Measurements from ENCODE around the gene PCNX2.

DNA sequence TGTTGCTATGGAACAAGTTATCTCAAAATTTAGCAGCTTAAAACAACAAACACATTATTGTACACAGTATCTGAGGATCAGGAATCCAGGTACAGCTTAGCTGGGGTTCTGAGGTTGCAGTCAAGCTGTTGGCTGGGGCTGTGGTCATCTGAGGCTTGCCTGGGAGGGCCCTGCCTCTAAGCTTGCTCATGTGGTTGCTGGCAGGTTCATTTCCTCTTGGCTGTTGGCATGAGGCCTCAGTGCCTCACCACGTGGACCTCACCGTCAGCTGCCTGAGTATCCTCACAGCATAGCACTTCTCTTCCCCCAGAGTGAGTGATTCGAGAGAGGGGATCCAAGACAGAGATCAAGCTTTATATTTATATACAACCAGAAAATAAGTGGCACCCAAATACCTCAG lies 326.6 kb downstream of the PCNX2 start:
- TF ChIP-seq, protein P1, sequence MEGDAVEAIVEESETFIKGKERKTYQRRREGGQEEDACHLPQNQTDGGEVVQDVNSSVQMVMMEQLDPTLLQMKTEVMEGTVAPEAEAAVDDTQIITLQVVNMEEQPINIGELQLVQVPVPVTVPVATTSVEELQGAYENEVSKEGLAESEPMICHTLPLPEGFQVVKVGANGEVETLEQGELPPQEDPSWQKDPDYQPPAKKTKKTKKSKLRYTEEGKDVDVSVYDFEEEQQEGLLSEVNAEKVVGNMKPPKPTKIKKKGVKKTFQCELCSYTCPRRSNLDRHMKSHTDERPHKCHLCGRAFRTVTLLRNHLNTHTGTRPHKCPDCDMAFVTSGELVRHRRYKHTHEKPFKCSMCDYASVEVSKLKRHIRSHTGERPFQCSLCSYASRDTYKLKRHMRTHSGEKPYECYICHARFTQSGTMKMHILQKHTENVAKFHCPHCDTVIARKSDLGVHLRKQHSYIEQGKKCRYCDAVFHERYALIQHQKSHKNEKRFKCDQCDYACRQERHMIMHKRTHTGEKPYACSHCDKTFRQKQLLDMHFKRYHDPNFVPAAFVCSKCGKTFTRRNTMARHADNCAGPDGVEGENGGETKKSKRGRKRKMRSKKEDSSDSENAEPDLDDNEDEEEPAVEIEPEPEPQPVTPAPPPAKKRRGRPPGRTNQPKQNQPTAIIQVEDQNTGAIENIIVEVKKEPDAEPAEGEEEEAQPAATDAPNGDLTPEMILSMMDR (IDR thresholded peaks at IDR 0.05; ENCODE audit: poor library complexity) = no peak
- no peak for TF ChIP-seq EZH2 (IDR thresholded peaks at IDR 0.05; ENCODE audit: borderline replicate concordance)

All from hepatocyte (in vitro differentiated cells).